Spleen (tissue), 11 donors: ENCODE results near the gene SET. TPM values are rescaled to one million over a fixed set of nuclear protein-coding genes. Genes with fewer than 3 reads are reported as not detected.
A peak's percentile ranks its signal among the peaks of the same experiment; 100 is the strongest.

ENCODE experiments used
- DNase-seq: peaks from one replicate; pipeline ENCODE4 v3.0.0-alpha.2; 2020
- H3K27ac ChIP-seq, 8 donors: fragments of 200-600 bp; sonication (generic) in 7 of 8; 1 replicate in 4 of 8; 2 replicates in 4 of 8; pipeline versions ENCODE4 v1.5.0 to v1.8.0; 2016 to 2021; ENCODE audit warnings: inconsistent platforms in 4 of 8, mild to moderate bottlenecking in 4 of 8, moderate library complexity in 1 of 8
- H3K27me3 ChIP-seq, 7 donors: fragments of 200-600 bp; sonication (generic) in 6 of 7; replicated peaks in 1 of 7; 1 replicate in 4 of 7; 2 replicates in 3 of 7; pipeline versions ENCODE4 v1.5.0 to v1.8.0; 2016 to 2021; ENCODE audit warnings: inconsistent platforms in 3 of 7, mild to moderate bottlenecking in 1 of 7
- H3K36me3 ChIP-seq, 6 donors: fragments of 200-600 bp; sonication (generic) in 5 of 6; 1 replicate in 4 of 6; 2 replicates in 2 of 6; pipeline versions ENCODE4 v1.5.0 to v1.8.0; 2016 to 2021; ENCODE audit warnings: inconsistent platforms in 2 of 6
- H3K4me1 ChIP-seq, 6 donors: fragments of 200-600 bp; sonication (generic) in 5 of 6; 1 replicate in 3 of 6; 2 replicates in 3 of 6; pipeline versions ENCODE4 v1.5.0 to v1.8.0; 2016 to 2021; ENCODE audit warnings: inconsistent platforms in 3 of 6
- H3K4me3 ChIP-seq, 8 donors: fragments of 200-600 bp; sonication (generic) in 7 of 8; 1 replicate in 4 of 8; 2 replicates in 4 of 8; pipeline versions ENCODE4 v1.5.0 to v1.8.0; 2016 to 2021; ENCODE audit warnings: inconsistent platforms in 4 of 8, mild to moderate bottlenecking in 4 of 8, moderate library complexity in 2 of 8
- H3K9me3 ChIP-seq, 8 donors: fragments of 200-600 bp; sonication (generic) in 7 of 8; 1 replicate in 4 of 8; 2 replicates in 4 of 8; pipeline versions ENCODE4 v1.5.0 to v1.8.0; 2016 to 2021; ENCODE audit warnings: inconsistent platforms in 4 of 8
- CTCF ChIP-seq, 11 experiments: fragments of 200-600 bp in 7 of 11; fragments of 450-650 bp in 4 of 11; sonication (generic) in 4 of 11; IDR thresholded peaks in 8 of 11; conservative IDR thresholded peaks in 3 of 11; 1 replicate in 7 of 11; 2 replicates in 4 of 11; pipeline versions ENCODE4 v1.4.0 to v1.8.0; 2016 to 2021; ENCODE audit warnings: antibody characterized with exemption in 11 of 11, inconsistent platforms in 4 of 11, mild to moderate bottlenecking in 1 of 11
- POLR2A ChIP-seq, 3 donors: fragments of 450-650 bp; IDR thresholded peaks; one replicate each; pipeline ENCODE4 v1.5.1; 2017; ENCODE audit warnings: antibody characterized with exemption in 3 of 3, mild to moderate bottlenecking in 1 of 3
- POLR2AphosphoS5 ChIP-seq, 3 donors: sonication (generic); formaldehyde crosslinking; IDR thresholded peaks; one replicate each; pipeline ENCODE4 v1.5.1; 2017; ENCODE audit warnings: antibody characterized with exemption in 3 of 3
- WGBS, 5 donors: extraction: QIAGEN DNeasy Blood & Tissue Kit in 3 of 5; methylation state at CpG; one replicate each; pipeline versions ENCODE4 v1.1.5 to v1.1.7; 2013 to 2018; 5-methylcytosine and 5-hydroxymethylcytosine counted together
- intact Hi-C: fragments of 100-400 bp; cut with DNase I; formaldehyde crosslinking; loops from one replicate; pipeline ENCODE4 v1.15.0; 2023; ENCODE audit warnings: low total_unique reads
- polyA plus RNA-seq, 3 donors: library from polyadenylated mRNA; stranded (reverse); fragments of 200-250 nt; gene quantifications; one replicate each; pipeline ENCODE4 v1.2.1, GENCODE V29; 2013
- total RNA-seq, 7 donors: library from RNA; depleted of rRNA in 3 of 7; stranded (reverse); fragments of >200 nt in 3 of 7; fragmentation: NEBNext Ultra II Directional in 4 of 7; extraction: Animal tissue kit (Norgen Biotek cat#: 25700) in 4 of 7; gene quantifications; one replicate each; pipeline versions ENCODE4 v1.1.0 to v1.2.1, GENCODE V29; 2016 to 2021
- donor health status: healthy with polysubstance abuse.
- donor health status: DM: no; HTN: no; CAD: no; lungs with moderate emphysema.
- donor health status: DM: no; HTN: no; CAD: no.
- donor health status: Bipolar disorder and iron deficiency.
- donor health status: healthy.
- donor health status: DM: no; HTN: no; CAD: no.
- donor health status: DM: yes; HTN: yes; CAD: no.

Gene SET
- total and polyA plus RNA-seq, 10 donors: 127 to 251 (median 205) TPM

- Histone ChIP-seq H3K27ac (peak overlapping the region in 6 of 8 donors; percentile 55 to 87 (median 82)), H3K36me3 (peaks cover 0 to 27% (median 0%) of the 10 kb centered on the region in 6 donors), H3K4me1 (peaks cover 3 to 34% (median 22%) of the 10 kb centered on the region in 6 donors), H3K4me3 (peak overlapping the region in 2 of 8 donors; percentile 82 to 94), H3K9me3 (no peaks in the 10 kb centered on the region), H3K27me3 (peaks cover 0 to 5% (median 0%) of the 10 kb centered on the region in 7 donors)
- no peak for TF ChIP-seq POLR2A (IDR thresholded peaks at IDR 0.05)
- TF ChIP-seq CTCF (IDR thresholded peaks at IDR 0.05 in 8 of 11, conservative IDR thresholded peaks at IDR 0.05 in 3 of 11): no peak
- no peak for TF ChIP-seq POLR2AphosphoS5 (IDR thresholded peaks at IDR 0.05)
- DNase-seq: no peak
- intact Hi-C loops: no loop called here
- WGBS, 5 donors: 74 to 98% (median 84%) methylated on average over 1 to 5 of the region's 5 CpGs
These were observed 15.3 kb downstream of the SET start for GRCh38 chr9:128704356-128704670.

GRCh38 chr9:128705051-128705965 is 16.3 kb downstream of the SET start:
- Histone ChIP-seq H3K4me3 (no peak overlapping the region), H3K27me3 (peaks cover 0 to 5% (median 0%) of the 10 kb centered on the region in 7 donors), H3K4me1 (peaks cover 3 to 34% (median 22%) of the 10 kb centered on the region in 6 donors), H3K9me3 (no peaks in the 10 kb centered on the region), H3K36me3 (peaks cover 0 to 31% (median 0%) of the 10 kb centered on the region in 6 donors), H3K27ac (peak overlapping the region in 1 of 8 donors; percentile 87)
- no peak for TF ChIP-seq CTCF (IDR thresholded peaks at IDR 0.05 in 8 of 11, conservative IDR thresholded peaks at IDR 0.05 in 3 of 11)
- TF ChIP-seq POLR2A (IDR thresholded peaks at IDR 0.05): no peak
- no peak for TF ChIP-seq POLR2AphosphoS5 (IDR thresholded peaks at IDR 0.05)
- peak; percentile 63 for DNase-seq
- 84 to 92% (median 89%) methylated on average over 19 to 36 of the region's 36 CpGs for WGBS, 5 donors
- intact Hi-C loops: no loop called here

GRCh38 chr9:128706045-128706444 is 17.0 kb downstream of the SET start:
- intact Hi-C loops: no loop called here

More at GRCh38 chr9:128706045-128706444, 17.0 kb downstream of the SET start:
- Histone ChIP-seq H3K27me3 (peaks cover 0 to 5% (median 0%) of the 10 kb centered on the region in 7 donors), H3K4me3 (no peak overlapping the region), H3K9me3 (no peaks in the 10 kb centered on the region), H3K27ac (no peak overlapping the region), H3K4me1 (peaks cover 3 to 33% (median 22%) of the 10 kb centered on the region in 6 donors), H3K36me3 (peaks cover 0 to 37% (median 0%) of the 10 kb centered on the region in 6 donors)
- TF ChIP-seq POLR2AphosphoS5 (IDR thresholded peaks at IDR 0.05): no peak
- no peak for TF ChIP-seq POLR2A (IDR thresholded peaks at IDR 0.05)
- TF ChIP-seq CTCF (IDR thresholded peaks at IDR 0.05 in 8 of 11, conservative IDR thresholded peaks at IDR 0.05 in 3 of 11): no peak
- peak; percentile 49 for DNase-seq
- WGBS, 5 donors: 84 to 100% (median 100%) methylated on average over 1 of the region's 1 CpG
